ENCODE data around the gene CHRNA9. TPM values are rescaled to one million over a fixed set of nuclear protein-coding genes. Genes with fewer than 3 reads are reported as not detected.

CHRNA9 gene
- total and polyA plus RNA-seq, 2 donors: 0.04 TPM; not detected in 1

DNA sequence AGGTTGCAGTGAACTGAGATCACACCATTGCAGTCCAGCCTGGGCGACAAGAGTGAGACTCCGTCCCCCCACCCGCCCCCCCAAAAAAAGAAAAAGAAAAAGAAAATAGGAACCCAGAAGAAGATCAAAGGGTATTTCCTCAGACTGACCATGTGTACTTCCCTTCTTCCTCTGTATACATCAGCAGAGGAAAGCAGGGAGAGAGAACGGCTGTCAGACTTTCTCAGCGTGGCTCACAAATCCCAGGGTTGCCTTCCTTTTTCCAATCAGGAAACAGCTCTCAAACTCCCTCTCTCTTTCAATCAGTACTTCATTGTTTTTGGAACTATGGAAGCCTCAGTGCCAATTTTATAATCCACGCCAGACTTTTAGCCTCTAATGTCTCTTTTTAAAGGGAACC lies 59.1 kb downstream of the CHRNA9 start:
- no peak overlapping the region for H3K27ac ChIP-seq (ENCODE audit: low read depth)
- 51% methylated on average over 6 of the region's 6 CpGs for WGBS
- no peak for DNase-seq (ENCODE audit: extremely low spot score)

DNA sequence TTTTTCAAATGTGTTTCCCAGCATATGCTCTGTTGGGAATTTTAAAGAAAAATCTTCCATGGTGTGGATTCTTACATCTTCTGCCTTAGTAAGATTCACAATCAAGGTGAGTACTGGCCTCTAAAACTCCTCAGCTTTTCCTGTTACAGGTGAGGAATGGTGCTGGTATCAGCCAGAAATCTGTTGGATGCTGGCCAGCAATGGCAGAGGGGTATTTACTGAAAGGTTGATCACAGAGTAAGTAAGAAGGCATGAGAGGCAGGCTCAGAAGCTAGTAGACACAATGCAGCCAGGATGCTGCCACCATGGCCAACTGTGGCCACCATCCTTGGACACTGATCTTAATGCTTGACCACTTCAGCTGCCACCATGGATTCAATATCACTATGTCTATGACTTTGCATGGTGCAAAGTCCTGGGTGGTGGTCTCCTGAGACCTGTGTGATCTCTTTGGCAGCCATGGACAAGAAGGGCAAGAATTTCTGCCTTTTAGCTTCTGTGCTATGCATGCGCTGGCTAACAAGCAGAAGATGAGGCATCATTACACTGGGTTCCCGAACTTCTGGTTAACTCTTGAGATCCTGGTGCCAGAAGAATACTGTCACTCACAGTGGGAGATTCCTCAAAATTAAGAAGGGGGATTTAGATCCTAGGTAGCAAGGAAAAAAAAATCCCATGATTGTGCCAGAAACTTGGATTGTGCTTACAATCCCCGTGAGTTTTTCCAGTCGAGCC lies 60.2 kb downstream of the CHRNA9 start:
- Histone ChIP-seq H3K27ac (ENCODE audit: low read depth) (no peak overlapping the region), H3K4me1 (ENCODE audit: insufficient read depth) (no peaks in the 10 kb centered on the region), H3K4me3 (ENCODE audit: low read depth, low read length) (no peak overlapping the region), H3K36me3 (ENCODE audit: insufficient read depth) (no peaks in the 10 kb centered on the region)
- DNase-seq (ENCODE audit: extremely low spot score): no peak
- 54% methylated on average over 4 of the region's 4 CpGs for WGBS

More for the DNA sequence above, 59.1 kb downstream of the CHRNA9 start:
- H3K4me3 ChIP-seq (ENCODE audit: low read depth, low read length): no peak overlapping the region
- no peaks in the 10 kb centered on the region for H3K4me1 ChIP-seq (ENCODE audit: insufficient read depth)
- H3K36me3 ChIP-seq (ENCODE audit: insufficient read depth): no peaks in the 10 kb centered on the region

GRCh38 chr4:40395908-40396793 lies 61.0 kb downstream of the CHRNA9 start:
- 59% methylated on average over 7 of the region's 7 CpGs for WGBS
- H3K4me1 ChIP-seq (ENCODE audit: insufficient read depth): no peaks in the 10 kb centered on the region
- no peak overlapping the region for H3K27ac ChIP-seq (ENCODE audit: low read depth)
- no peak for DNase-seq (ENCODE audit: extremely low spot score)
- no peak overlapping the region for H3K4me3 ChIP-seq (ENCODE audit: low read depth, low read length)
- H3K36me3 ChIP-seq (ENCODE audit: insufficient read depth): no peaks in the 10 kb centered on the region

GRCh38 chr4:40399578-40399977 lies 64.4 kb downstream of the CHRNA9 start:
- Histone ChIP-seq H3K27ac (ENCODE audit: low read depth) (no peak overlapping the region), H3K4me1 (ENCODE audit: insufficient read depth) (no peaks in the 10 kb centered on the region), H3K4me3 (ENCODE audit: low read depth, low read length) (no peak overlapping the region), H3K36me3 (ENCODE audit: insufficient read depth) (no peaks in the 10 kb centered on the region)
- 79% methylated on average over 3 of the region's 3 CpGs for WGBS
- DNase-seq (ENCODE audit: extremely low spot score): no peak

DNA sequence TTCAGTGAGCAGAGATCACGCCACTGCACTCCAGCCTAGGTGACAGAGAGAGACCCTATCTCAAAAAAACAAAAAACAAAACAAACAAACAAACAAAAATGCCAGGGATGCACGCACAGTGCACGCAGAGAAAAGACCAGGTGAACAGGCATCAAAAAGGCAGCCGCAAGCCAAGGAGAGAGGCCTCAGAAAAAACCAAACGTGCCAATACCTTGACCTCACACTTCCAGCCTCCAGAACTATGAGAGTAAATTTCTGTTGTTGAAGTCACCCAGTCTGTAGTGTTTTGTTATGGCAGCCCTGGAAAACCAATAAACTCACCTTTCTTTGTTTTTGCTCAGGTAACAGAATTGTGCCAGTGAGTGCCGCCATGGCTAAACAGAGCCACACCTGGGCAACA lies 66.0 kb downstream of the CHRNA9 start:
- no peak for DNase-seq (ENCODE audit: extremely low spot score)
- Histone ChIP-seq H3K4me3 (ENCODE audit: low read depth, low read length) (no peak overlapping the region), H3K4me1 (ENCODE audit: insufficient read depth) (no peaks in the 10 kb centered on the region), H3K27ac (ENCODE audit: low read depth) (no peak overlapping the region), H3K36me3 (ENCODE audit: insufficient read depth) (no peaks in the 10 kb centered on the region)
- 97% methylated on average over 6 of the region's 6 CpGs for WGBS

DNA sequence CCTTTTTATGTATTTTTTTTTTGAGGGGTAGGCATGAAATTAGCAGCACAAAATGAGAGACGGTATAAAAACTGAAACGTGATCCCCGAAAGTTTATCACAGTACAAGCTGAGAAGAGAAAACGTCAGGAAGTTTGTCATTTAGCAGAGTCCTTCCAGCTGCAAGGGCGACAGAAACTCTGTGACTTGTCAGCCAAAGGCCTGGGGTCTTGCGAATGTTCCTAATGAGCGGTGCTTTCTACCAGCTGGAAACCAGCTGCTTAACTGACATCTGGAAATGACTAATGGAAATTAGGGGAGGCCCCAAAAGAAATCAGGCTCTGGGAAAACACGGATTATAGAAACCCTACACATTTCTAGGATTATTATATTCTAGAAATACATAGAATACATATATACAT lies 66.5 kb downstream of the CHRNA9 start:
- no peak overlapping the region for H3K4me3 ChIP-seq (ENCODE audit: low read depth, low read length)
- no peaks in the 10 kb centered on the region for H3K36me3 ChIP-seq (ENCODE audit: insufficient read depth)
- H3K27ac ChIP-seq (ENCODE audit: low read depth): no peak overlapping the region
- no peak for DNase-seq (ENCODE audit: extremely low spot score)
- WGBS: 46% methylated on average over 8 of the region's 8 CpGs
- H3K4me1 ChIP-seq (ENCODE audit: insufficient read depth): no peaks in the 10 kb centered on the region

DNA sequence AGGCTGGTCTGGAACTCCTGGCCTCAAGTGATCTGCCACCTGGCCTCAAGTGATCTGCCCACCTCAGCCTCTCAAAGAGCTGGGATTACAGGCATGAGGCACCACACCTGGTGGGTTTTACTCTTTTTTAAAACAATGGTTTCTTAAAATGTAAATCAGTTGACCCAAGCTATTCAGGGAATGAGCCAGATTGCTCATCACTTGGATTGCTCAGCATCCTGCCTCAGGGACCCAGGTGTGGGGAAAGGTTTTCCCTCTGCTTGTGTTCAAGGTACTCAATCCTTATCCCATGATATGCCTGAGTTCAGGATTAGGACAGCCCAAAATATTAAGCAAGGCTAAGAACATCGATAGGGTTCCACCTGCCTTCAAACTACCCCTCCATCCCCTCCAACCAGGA lies 67.4 kb downstream of the CHRNA9 start:
- no peaks in the 10 kb centered on the region for H3K36me3 ChIP-seq (ENCODE audit: insufficient read depth)
- DNase-seq (ENCODE audit: extremely low spot score): no peak
- no peak overlapping the region for H3K4me3 ChIP-seq (ENCODE audit: low read depth, low read length)
- no peaks in the 10 kb centered on the region for H3K4me1 ChIP-seq (ENCODE audit: insufficient read depth)
- H3K27ac ChIP-seq (ENCODE audit: low read depth): no peak overlapping the region
- WGBS: 85% methylated on average over 1 of the region's 1 CpG

DNA sequence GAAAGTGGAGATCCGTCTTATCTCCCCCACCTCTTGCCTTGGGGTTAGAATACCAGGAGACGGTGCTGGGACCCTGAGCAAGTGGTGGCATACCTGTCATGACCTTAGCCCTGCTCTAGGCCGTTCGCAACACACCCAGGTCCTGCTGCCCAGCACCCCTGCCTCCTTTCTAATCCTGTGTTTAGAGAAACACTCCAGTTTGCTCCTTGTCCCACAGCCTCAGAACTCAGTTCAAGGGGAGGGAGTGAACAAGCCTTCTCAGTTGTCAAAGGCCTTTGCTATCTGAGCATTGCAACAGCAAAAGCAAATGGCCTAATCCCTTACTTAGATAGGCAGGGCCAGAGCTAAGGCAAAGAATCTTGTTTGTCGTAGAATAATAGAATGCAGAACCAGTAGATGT lies 67.9 kb downstream of the CHRNA9 start:
- WGBS: 75% methylated on average over 5 of the region's 5 CpGs
- H3K4me1 ChIP-seq (ENCODE audit: insufficient read depth): no peaks in the 10 kb centered on the region
- DNase-seq (ENCODE audit: extremely low spot score): no peak
- H3K36me3 ChIP-seq (ENCODE audit: insufficient read depth): no peaks in the 10 kb centered on the region
- H3K27ac ChIP-seq (ENCODE audit: low read depth): no peak overlapping the region
- H3K4me3 ChIP-seq (ENCODE audit: low read depth, low read length): no peak overlapping the region

Small RNAs within 50 kb of the gene (small RNA-seq; reads per million reads assigned to genes)
- not detected for gene RNU7-74P

Other genes with a start within 250 kb of the CHRNA9 start
- gene RHOH, start 138.3 kb upstream of the CHRNA9 start, total RNA-seq: 1.6 TPM
- 3.2 TPM for gene RHOH, start 138.3 kb upstream of the CHRNA9 start, polyA plus RNA-seq